ENCODE results near the gene STK33. TPM values are rescaled to one million over a fixed set of nuclear protein-coding genes. Genes with fewer than 3 reads are reported as not detected.
A peak's percentile ranks its signal among the peaks of the same experiment; 100 is the strongest.

Gene STK33
- total and polyA plus RNA-seq, 2 of the 13 experiments (the other 11 are each of a cell fraction or from before 2014, with no cell fraction given): 2.7 to 12.6 TPM

DNA sequence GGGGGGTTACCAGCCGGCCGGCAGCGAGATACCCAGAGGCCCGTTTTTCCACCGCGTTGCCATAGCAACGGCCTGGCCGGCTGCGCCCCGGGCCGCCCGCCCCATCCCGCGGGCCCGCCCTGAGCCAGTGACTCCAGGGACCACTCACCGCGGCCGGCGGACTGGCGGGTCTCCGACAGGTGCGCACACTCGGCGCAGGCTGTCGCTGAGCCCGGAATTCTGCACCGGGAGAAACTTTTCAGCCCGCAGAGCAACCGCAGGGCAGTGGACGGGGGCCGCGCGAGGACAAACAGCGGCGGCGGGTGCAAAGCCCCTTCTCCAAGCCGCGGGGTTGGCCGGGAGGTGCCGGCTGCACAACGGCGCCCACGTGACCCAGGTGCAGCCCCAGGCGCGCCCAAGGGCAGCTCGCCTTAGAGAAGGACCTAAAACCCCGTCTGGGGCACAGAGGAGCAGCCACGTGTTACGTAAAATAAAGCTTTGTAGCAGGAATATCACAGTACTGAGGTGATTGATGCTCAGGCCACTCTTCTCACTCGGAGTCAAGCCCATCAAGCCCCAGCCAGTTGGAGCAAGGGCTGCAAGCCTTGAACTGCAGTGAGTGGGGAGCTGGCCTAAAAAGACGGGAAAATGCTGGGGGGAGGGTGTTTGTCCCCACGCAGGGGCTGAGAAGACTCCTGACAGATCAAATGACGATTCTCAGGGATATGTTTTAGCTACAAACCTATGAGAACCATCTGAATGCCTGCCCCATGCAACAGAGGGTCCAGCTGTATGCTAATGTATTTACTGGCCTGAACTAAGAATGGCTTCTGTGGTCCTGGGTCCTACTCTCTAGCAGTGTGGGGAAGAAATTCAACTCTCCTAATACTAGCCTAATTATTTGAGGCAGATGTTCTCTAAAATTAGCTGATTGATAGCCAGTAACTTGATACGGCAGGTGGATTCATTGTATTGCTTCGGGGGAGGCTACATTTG is at the start of gene STK33 (continued):
- TF ChIP-seq ZNF234 (CRISPR knock-in tag; conservative IDR thresholded peaks at IDR 0.05): no peak
- TF ChIP-seq, protein P1, sequence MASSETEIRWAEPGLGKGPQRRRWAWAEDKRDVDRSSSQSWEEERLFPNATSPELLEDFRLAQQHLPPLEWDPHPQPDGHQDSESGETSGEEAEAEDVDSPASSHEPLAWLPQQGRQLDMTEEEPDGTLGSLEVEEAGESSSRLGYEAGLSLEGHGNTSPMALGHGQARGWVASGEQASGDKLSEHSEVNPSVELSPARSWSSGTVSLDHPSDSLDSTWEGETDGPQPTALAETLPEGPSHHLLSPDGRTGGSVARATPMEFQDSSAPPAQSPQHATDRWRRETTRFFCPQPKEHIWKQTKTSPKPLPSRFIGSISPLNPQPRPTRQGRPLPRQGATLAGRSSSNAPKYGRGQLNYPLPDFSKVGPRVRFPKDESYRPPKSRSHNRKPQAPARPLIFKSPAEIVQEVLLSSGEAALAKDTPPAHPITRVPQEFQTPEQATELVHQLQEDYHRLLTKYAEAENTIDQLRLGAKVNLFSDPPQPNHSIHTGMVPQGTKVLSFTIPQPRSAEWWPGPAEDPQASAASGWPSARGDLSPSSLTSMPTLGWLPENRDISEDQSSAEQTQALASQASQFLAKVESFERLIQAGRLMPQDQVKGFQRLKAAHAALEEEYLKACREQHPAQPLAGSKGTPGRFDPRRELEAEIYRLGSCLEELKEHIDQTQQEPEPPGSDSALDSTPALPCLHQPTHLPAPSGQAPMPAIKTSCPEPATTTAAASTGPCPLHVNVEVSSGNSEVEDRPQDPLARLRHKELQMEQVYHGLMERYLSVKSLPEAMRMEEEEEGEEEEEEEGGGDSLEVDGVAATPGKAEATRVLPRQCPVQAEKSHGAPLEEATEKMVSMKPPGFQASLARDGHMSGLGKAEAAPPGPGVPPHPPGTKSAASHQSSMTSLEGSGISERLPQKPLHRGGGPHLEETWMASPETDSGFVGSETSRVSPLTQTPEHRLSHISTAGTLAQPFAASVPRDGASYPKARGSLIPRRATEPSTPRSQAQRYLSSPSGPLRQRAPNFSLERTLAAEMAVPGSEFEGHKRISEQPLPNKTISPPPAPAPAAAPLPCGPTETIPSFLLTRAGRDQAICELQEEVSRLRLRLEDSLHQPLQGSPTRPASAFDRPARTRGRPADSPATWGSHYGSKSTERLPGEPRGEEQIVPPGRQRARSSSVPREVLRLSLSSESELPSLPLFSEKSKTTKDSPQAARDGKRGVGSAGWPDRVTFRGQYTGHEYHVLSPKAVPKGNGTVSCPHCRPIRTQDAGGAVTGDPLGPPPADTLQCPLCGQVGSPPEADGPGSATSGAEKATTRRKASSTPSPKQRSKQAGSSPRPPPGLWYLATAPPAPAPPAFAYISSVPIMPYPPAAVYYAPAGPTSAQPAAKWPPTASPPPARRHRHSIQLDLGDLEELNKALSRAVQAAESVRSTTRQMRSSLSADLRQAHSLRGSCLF (CRISPR knock-in tag; IDR thresholded peaks at IDR 0.05; ENCODE audit: borderline replicate concordance): no peak
- no peak for TF ChIP-seq ZNF225 (CRISPR knock-in tag; IDR thresholded peaks at IDR 0.05)
- TF ChIP-seq, protein P2, sequence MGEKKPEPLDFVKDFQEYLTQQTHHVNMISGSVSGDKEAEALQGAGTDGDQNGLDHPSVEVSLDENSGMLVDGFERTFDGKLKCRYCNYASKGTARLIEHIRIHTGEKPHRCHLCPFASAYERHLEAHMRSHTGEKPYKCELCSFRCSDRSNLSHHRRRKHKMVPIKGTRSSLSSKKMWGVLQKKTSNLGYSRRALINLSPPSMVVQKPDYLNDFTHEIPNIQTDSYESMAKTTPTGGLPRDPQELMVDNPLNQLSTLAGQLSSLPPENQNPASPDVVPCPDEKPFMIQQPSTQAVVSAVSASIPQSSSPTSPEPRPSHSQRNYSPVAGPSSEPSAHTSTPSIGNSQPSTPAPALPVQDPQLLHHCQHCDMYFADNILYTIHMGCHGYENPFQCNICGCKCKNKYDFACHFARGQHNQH (CRISPR knock-in tag; IDR thresholded peaks at IDR 0.05): 0 out of 2 replicates have a peak, but pooled peaks have one; percentile 23
- TF ChIP-seq ARNT2 (CRISPR knock-in tag; IDR thresholded peaks at IDR 0.05; ENCODE audit: low read depth): no peak
- TF ChIP-seq ZNF891 (CRISPR knock-in tag; IDR thresholded peaks at IDR 0.05): no peak
- no peak for TF ChIP-seq ZNF431 (CRISPR knock-in tag; IDR thresholded peaks at IDR 0.05; ENCODE audit: borderline replicate concordance, low read depth)
- no peak for TF ChIP-seq SP1 (IDR thresholded peaks at IDR 0.05)
- no peak for TF ChIP-seq SP1 (CRISPR knock-in tag; IDR thresholded peaks at IDR 0.05)
- TF ChIP-seq ZNF780A (CRISPR knock-in tag; IDR thresholded peaks at IDR 0.05): no peak
- TF ChIP-seq KMT2B (CRISPR knock-in tag; IDR thresholded peaks at IDR 0.05): peak; percentile 90
- no peak for TF ChIP-seq CREM (IDR thresholded peaks at IDR 0.05)
- TF ChIP-seq CREM (CRISPR knock-in tag; IDR thresholded peaks at IDR 0.05): no peak
- TF ChIP-seq TAF15 (IDR thresholded peaks at IDR 0.05; ENCODE audit: low read depth, low read length, poor library complexity, severe bottlenecking): no peak
- TF ChIP-seq CCDC6 (CRISPR knock-in tag; IDR thresholded peaks at IDR 0.05): no peak
- no peak for TF ChIP-seq ZFYVE20 (CRISPR knock-in tag; IDR thresholded peaks at IDR 0.05; ENCODE audit: borderline replicate concordance, low read depth)
- no peak for TF ChIP-seq AHR (CRISPR knock-in tag; IDR thresholded peaks at IDR 0.05)
- TF ChIP-seq MED13 (CRISPR knock-in tag; IDR thresholded peaks at IDR 0.05): no peak
- TF ChIP-seq ERF (CRISPR knock-in tag; IDR thresholded peaks at IDR 0.05): 0 out of 2 replicates have a peak, but pooled peaks have one; percentile 15
- no peak for TF ChIP-seq ELF4 (CRISPR knock-in tag; IDR thresholded peaks at IDR 0.05; ENCODE audit: borderline replicate concordance)
- no peak for TF ChIP-seq ZNF572 (CRISPR knock-in tag; IDR thresholded peaks at IDR 0.05)
